SK-N-SH (cell line): ENCODE measurements around the gene SSUH2.

Experiments used
- ELF1 ChIP-seq: IDR thresholded peaks from 2 replicates; pipeline ENCODE4 v1.4.0; 2012
- GABPA ChIP-seq: IDR thresholded peaks from 2 replicates; pipeline ENCODE4 v1.4.0; 2012; ENCODE audit warnings: low read depth, mild to moderate bottlenecking
- IRF3 ChIP-seq: fragments of 150-350 bp; IDR thresholded peaks from 2 replicates; pipeline ENCODE4 v1.6.1; 2016; ENCODE audit warnings: mild to moderate bottlenecking, low read depth, low read length
- MXI1 ChIP-seq: IDR thresholded peaks from 2 replicates; pipeline ENCODE4 v1.6.1; 2012; ENCODE audit warnings: mild to moderate bottlenecking, low read depth, low read length, improper control_type of control experiment
- REST ChIP-seq: IDR thresholded peaks from 2 replicates; pipeline ENCODE4 v1.6.1; 2012; ENCODE audit warnings: mild to moderate bottlenecking, low read depth, low read length, moderate library complexity
- TF ChIP-seq, protein P1 (sequence below): IDR thresholded peaks from 2 replicates; pipeline ENCODE4 v1.4.0; 2012; ENCODE audit warnings: low read depth
- TF ChIP-seq, protein P2 (sequence below): fragments of 200-600 bp; sonication (generic); IDR thresholded peaks from 2 replicates; pipeline ENCODE4 v1.6.1; 2017; ENCODE audit warnings: antibody characterized with exemption, mild to moderate bottlenecking, moderate library complexity
- TF ChIP-seq, protein P3 (sequence below): IDR thresholded peaks from 2 replicates; pipeline ENCODE4; 2012

GRCh38 chr3:8648909-8649741 lies 4.5 kb upstream of the SSUH2 start:
- TF ChIP-seq, protein P1, sequence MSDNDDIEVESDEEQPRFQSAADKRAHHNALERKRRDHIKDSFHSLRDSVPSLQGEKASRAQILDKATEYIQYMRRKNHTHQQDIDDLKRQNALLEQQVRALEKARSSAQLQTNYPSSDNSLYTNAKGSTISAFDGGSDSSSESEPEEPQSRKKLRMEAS: no peak
- TF ChIP-seq IRF3 (no peak), GABPA (no peak), REST (no peak), ELF1 (no peak), MXI1 (no peak)
- TF ChIP-seq, protein P2, sequence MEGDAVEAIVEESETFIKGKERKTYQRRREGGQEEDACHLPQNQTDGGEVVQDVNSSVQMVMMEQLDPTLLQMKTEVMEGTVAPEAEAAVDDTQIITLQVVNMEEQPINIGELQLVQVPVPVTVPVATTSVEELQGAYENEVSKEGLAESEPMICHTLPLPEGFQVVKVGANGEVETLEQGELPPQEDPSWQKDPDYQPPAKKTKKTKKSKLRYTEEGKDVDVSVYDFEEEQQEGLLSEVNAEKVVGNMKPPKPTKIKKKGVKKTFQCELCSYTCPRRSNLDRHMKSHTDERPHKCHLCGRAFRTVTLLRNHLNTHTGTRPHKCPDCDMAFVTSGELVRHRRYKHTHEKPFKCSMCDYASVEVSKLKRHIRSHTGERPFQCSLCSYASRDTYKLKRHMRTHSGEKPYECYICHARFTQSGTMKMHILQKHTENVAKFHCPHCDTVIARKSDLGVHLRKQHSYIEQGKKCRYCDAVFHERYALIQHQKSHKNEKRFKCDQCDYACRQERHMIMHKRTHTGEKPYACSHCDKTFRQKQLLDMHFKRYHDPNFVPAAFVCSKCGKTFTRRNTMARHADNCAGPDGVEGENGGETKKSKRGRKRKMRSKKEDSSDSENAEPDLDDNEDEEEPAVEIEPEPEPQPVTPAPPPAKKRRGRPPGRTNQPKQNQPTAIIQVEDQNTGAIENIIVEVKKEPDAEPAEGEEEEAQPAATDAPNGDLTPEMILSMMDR: no peak
- TF ChIP-seq, protein P3, sequence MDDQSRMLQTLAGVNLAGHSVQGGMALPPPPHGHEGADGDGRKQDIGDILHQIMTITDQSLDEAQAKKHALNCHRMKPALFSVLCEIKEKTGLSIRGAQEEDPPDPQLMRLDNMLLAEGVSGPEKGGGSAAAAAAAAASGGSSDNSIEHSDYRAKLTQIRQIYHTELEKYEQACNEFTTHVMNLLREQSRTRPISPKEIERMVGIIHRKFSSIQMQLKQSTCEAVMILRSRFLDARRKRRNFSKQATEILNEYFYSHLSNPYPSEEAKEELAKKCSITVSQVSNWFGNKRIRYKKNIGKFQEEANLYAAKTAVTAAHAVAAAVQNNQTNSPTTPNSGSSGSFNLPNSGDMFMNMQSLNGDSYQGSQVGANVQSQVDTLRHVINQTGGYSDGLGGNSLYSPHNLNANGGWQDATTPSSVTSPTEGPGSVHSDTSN: no peak
